ENCODE data around the gene FAM241A.
"Not testable (repeated sequence)": the region's sequence is repeated elsewhere in the genome, so short reads cannot be mapped to it uniquely, and the experiment has no call there.

FAM241A gene

GRCh38 chr4:112145326-112145789 is at the start of gene FAM241A:
Gene FAM241A, plus strand, starts transcription at chr4:112145454. Its CDS starts 127 bp downstream, at chr4:112145581.
- peak; percentile 54 for DNase-seq (ENCODE audit: low read depth)

GRCh38 chr4:112098841-112099530 is 46.3 kb upstream of the FAM241A start:
- no peak for DNase-seq (ENCODE audit: low read depth)

GRCh38 chr4:112099701-112100297 is 45.5 kb upstream of the FAM241A start:
- DNase-seq (ENCODE audit: low read depth) = no peak

GRCh38 chr4:112102875-112103370 is 42.3 kb upstream of the FAM241A start:
- no peak for DNase-seq (ENCODE audit: low read depth)

GRCh38 chr4:112105201-112105969 is 39.9 kb upstream of the FAM241A start:
- no peak for DNase-seq (ENCODE audit: low read depth)

- DNase-seq (ENCODE audit: low read depth) = no peak
Observed at GRCh38 chr4:112109360-112110058, 35.7 kb upstream of the FAM241A start.

GRCh38 chr4:112110059-112110425 is 35.2 kb upstream of the FAM241A start:
- no peak for DNase-seq (ENCODE audit: low read depth)

GRCh38 chr4:112111306-112111705 is 33.9 kb upstream of the FAM241A start:
- no peak for DNase-seq (ENCODE audit: low read depth)

GRCh38 chr4:112112095-112112494 is 33.2 kb upstream of the FAM241A start:
- DNase-seq (ENCODE audit: low read depth) = not testable (repeated sequence)

- no peak for DNase-seq (ENCODE audit: low read depth)
Observed at GRCh38 chr4:112112590-112113170, 32.6 kb upstream of the FAM241A start.

- no peak for DNase-seq (ENCODE audit: low read depth)
Observed at GRCh38 chr4:112113864-112114263, 31.4 kb upstream of the FAM241A start.

GRCh38 chr4:112114452-112114851 is 30.8 kb upstream of the FAM241A start:
- DNase-seq (ENCODE audit: low read depth) = no peak

- no peak for DNase-seq (ENCODE audit: low read depth)
Observed at GRCh38 chr4:112118742-112119352, 26.4 kb upstream of the FAM241A start.

- DNase-seq (ENCODE audit: low read depth) = no peak
Observed at GRCh38 chr4:112119353-112119783, 25.9 kb upstream of the FAM241A start.

GRCh38 chr4:112120021-112120420 is 25.2 kb upstream of the FAM241A start:
- no peak for DNase-seq (ENCODE audit: low read depth)

- DNase-seq (ENCODE audit: low read depth) = no peak
Observed at GRCh38 chr4:112125416-112125815, 19.8 kb upstream of the FAM241A start.

- DNase-seq (ENCODE audit: low read depth) = no peak
Observed at GRCh38 chr4:112127048-112127637, 18.1 kb upstream of the FAM241A start.

GRCh38 chr4:112127803-112128202 is 17.5 kb upstream of the FAM241A start:
- no peak for DNase-seq (ENCODE audit: low read depth)

GRCh38 chr4:112128452-112128851 is 16.8 kb upstream of the FAM241A start:
- no peak for DNase-seq (ENCODE audit: low read depth)

GRCh38 chr4:112130906-112131305 is 14.3 kb upstream of the FAM241A start:
- no peak for DNase-seq (ENCODE audit: low read depth)

GRCh38 chr4:112136551-112136950 is 8.7 kb upstream of the FAM241A start:
- no peak for DNase-seq (ENCODE audit: low read depth)
